Transverse colon (tissue), 4 donors: ENCODE measurements around the gene KXD1. TPM values are rescaled to one million over a fixed set of nuclear protein-coding genes. Genes with fewer than 3 reads are reported as not detected.

Experiments
- DNase-seq: peaks from one replicate; pipeline ENCODE4 v3.0.0-alpha.2; 2019
- H3K27ac ChIP-seq, 4 donors: fragments of 200-600 bp; sonication (generic); 2 replicates each; pipeline ENCODE4 v1.5.1; 2016 to 2018; ENCODE audit warnings: inconsistent platforms in 4 of 4
- H3K27me3 ChIP-seq: fragments of 200-600 bp; sonication (generic); 2 replicates; pipeline ENCODE4 v1.5.1; 2017; ENCODE audit warnings: inconsistent platforms
- H3K36me3 ChIP-seq, 4 donors: fragments of 200-600 bp; sonication (generic); 2 replicates each; pipeline ENCODE4 v1.5.1; 2017 to 2019; ENCODE audit warnings: inconsistent platforms in 4 of 4
- H3K4me1 ChIP-seq, 4 donors: fragments of 200-600 bp; sonication (generic); 2 replicates each; pipeline ENCODE4 v1.5.1; 2017 to 2020; ENCODE audit warnings: inconsistent platforms in 4 of 4
- H3K4me3 ChIP-seq, 4 donors: fragments of 200-600 bp; sonication (generic); 1 replicate in 1 of 4; 2 replicates in 3 of 4; pipeline versions ENCODE4 v1.5.1 to v1.6.1; 2017 to 2019; ENCODE audit warnings: inconsistent platforms in 4 of 4
- H3K9me3 ChIP-seq, 2 donors: fragments of 200-600 bp; sonication (generic); 2 replicates each; pipeline ENCODE4 v1.5.1; 2017 to 2019; ENCODE audit warnings: inconsistent platforms in 2 of 2
- CTCF ChIP-seq, 5 experiments: fragments of 200-600 bp in 3 of 5; fragments of 450-650 bp in 2 of 5; sonication (generic) in 3 of 5; IDR thresholded peaks; 1 replicate in 2 of 5; 2 replicates in 3 of 5; pipeline ENCODE4 v1.5.1; 2016 to 2017; ENCODE audit warnings: antibody characterized with exemption in 5 of 5, inconsistent platforms in 3 of 5, mild to moderate bottlenecking in 2 of 5, moderate library complexity in 1 of 5
- EP300 ChIP-seq: sonication (generic); formaldehyde crosslinking; IDR thresholded peaks from one replicate; pipeline ENCODE4 v1.6.1; 2017; ENCODE audit warnings: antibody characterized with exemption, low read depth
- POLR2A ChIP-seq: fragments of 450-650 bp; IDR thresholded peaks from one replicate; pipeline ENCODE4 v1.6.1; 2016; ENCODE audit warnings: antibody characterized with exemption, mild to moderate bottlenecking, moderate library complexity
- POLR2AphosphoS5 ChIP-seq, 3 donors: sonication (generic); formaldehyde crosslinking; IDR thresholded peaks; one replicate each; pipeline ENCODE4 v1.6.1; 2016; ENCODE audit warnings: antibody characterized with exemption in 3 of 3
- WGBS, 2 donors: methylation state at CpG; one replicate each; pipeline ENCODE4 v1.1.5; 2018; ENCODE audit warnings: low coverage in 1 of 2; 5-methylcytosine and 5-hydroxymethylcytosine counted together
- in situ Hi-C, 4 donors: fragments of 200-750 bp; cut with MboI; loops; one replicate each; pipeline versions ENCODE4 v1.15.0 to v1.15.1; 2017; ENCODE audit warnings: low sequenced_read_pairs in 3 of 4, low pct_ligation_motif_present in 1 of 4, low pct_unique_long_range_greater_than_20kb in 1 of 4
- intact Hi-C: fragments of 100-400 bp; cut with DNase I; formaldehyde crosslinking; loops from one replicate; pipeline ENCODE4 v1.15.1; 2023; ENCODE audit warnings: low total_unique reads
- total RNA-seq, 4 donors: library from RNA; depleted of rRNA; stranded (reverse); fragments of >200 nt; gene quantifications; one replicate each; pipeline ENCODE4 v1.1.0, GENCODE V29; 2016

The KXD1 gene
- total RNA-seq, 4 donors from 2014 or later, result 62.1 to 195 (median 98.0) TPM

- no peaks in the 10 kb centered on the region for H3K9me3 ChIP-seq
- no peaks in the 10 kb centered on the region for H3K27me3 ChIP-seq
- H3K4me3 ChIP-seq, result no peak overlapping the region
- in situ Hi-C loops (no loop called here), intact Hi-C loops (no loop called here)
- no peak for DNase-seq
- H3K36me3 ChIP-seq, result no peaks in the 10 kb centered on the region
- TF ChIP-seq EP300 (no peak), POLR2AphosphoS5 (IDR thresholded peaks at IDR 0.05) (no peak), POLR2A (no peak), CTCF (IDR thresholded peaks at IDR 0.05) (no peak)
- WGBS, 2 donors, result 48 to 67% methylated on average over 2 to 6 of the region's 6 CpGs
- no peaks in the 10 kb centered on the region for H3K4me1 ChIP-seq
- no peak overlapping the region for H3K27ac ChIP-seq
These were observed 6.0 kb upstream of the KXD1 start for GRCh38 chr19:18551631-18552030.

DNA sequence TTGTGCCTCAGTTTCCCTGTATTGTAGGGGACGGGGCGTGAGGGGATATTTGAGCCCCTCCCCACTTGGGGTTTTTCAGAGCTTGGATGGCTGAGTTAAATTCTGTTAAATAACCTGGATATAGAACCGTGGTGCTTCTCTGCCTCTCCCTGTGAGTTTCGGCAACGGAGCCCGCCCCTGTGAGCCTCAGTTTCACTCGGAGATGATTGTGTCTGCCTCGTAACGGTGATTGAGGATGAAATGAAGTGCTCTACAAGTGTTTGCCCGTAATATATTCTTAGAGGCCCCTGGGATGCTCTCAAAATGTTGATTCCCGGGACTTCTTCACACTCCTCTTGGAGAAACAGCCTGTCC lies 509 bp downstream of the KXD1 start:
- no peak for DNase-seq
- intact Hi-C loops, result no loop called here
- Histone ChIP-seq H3K4me1 (peaks cover 5 to 19% (median 10%) of the 10 kb centered on the region in 4 donors), H3K9me3 (no peaks in the 10 kb centered on the region), H3K4me3 (peak overlapping the region; percentile 58 to 90 (median 74)), H3K27me3 (no peaks in the 10 kb centered on the region), H3K36me3 (peaks cover 0 to 8% (median 0%) of the 10 kb centered on the region in 4 donors), H3K27ac (peak overlapping the region; percentile 92 to 97 (median 94))
- in situ Hi-C loops, result no loop called here
- TF ChIP-seq CTCF (IDR thresholded peaks at IDR 0.05), result no peak
- no peak for TF ChIP-seq EP300
- TF ChIP-seq POLR2A, result no peak
- no peak for TF ChIP-seq POLR2AphosphoS5 (IDR thresholded peaks at IDR 0.05)
- WGBS, 2 donors, result 3% methylated on average over 11 of the region's 11 CpGs; no CpG with 5 or more reads in 1 of the 2 donors

- no peaks in the 10 kb centered on the region for H3K9me3 ChIP-seq
- H3K4me3 ChIP-seq, result peak overlapping the region; percentile 58 to 90 (median 74)
- peaks cover 5 to 19% (median 10%) of the 10 kb centered on the region in 4 donors for H3K4me1 ChIP-seq
- in situ Hi-C loops, result no loop called here
- TF ChIP-seq POLR2AphosphoS5 (IDR thresholded peaks at IDR 0.05), result no peak
- TF ChIP-seq EP300, result no peak
- no peak for TF ChIP-seq POLR2A
- no peak for TF ChIP-seq CTCF (IDR thresholded peaks at IDR 0.05)
- intact Hi-C loops, result no loop called here
- H3K36me3 ChIP-seq, result peaks cover 0 to 8% (median 2%) of the 10 kb centered on the region in 4 donors
- 55% methylated on average over 3 of the region's 3 CpGs; no CpG with 5 or more reads in 1 of the 2 donors for WGBS, 2 donors
- no peak for DNase-seq
- no peaks in the 10 kb centered on the region for H3K27me3 ChIP-seq
- H3K27ac ChIP-seq, result peak overlapping the region; percentile 92 to 97 (median 94)
These were observed 934 bp downstream of the KXD1 start for GRCh38 chr19:18558604-18559003.

GRCh38 chr19:18559685-18560084 lies 2.0 kb downstream of the KXD1 start:
- Histone ChIP-seq H3K27me3 (no peaks in the 10 kb centered on the region), H3K4me1 (peaks cover 5 to 19% (median 10%) of the 10 kb centered on the region in 4 donors), H3K9me3 (no peaks in the 10 kb centered on the region), H3K4me3 (no peak overlapping the region), H3K36me3 (peaks cover 0 to 11% (median 5%) of the 10 kb centered on the region in 4 donors), H3K27ac (peak overlapping the region in 2 of 4 donors; percentile 16 to 97)
- TF ChIP-seq POLR2AphosphoS5 (IDR thresholded peaks at IDR 0.05) (no peak), CTCF (IDR thresholded peaks at IDR 0.05) (no peak), POLR2A (no peak), EP300 (no peak)
- in situ Hi-C loops (no loop called here), intact Hi-C loops (no loop called here)
- WGBS, 2 donors, result 57 to 70% methylated on average over 1 to 5 of the region's 5 CpGs
- no peak for DNase-seq
